ENCODE measurements around the gene RAB13. TPM values are rescaled to one million over a fixed set of nuclear protein-coding genes. Genes with fewer than 3 reads are reported as not detected.

RAB13 gene
- total RNA-seq, 2 experiments from 2014 or later: 0.28 to 0.30 TPM

DNA sequence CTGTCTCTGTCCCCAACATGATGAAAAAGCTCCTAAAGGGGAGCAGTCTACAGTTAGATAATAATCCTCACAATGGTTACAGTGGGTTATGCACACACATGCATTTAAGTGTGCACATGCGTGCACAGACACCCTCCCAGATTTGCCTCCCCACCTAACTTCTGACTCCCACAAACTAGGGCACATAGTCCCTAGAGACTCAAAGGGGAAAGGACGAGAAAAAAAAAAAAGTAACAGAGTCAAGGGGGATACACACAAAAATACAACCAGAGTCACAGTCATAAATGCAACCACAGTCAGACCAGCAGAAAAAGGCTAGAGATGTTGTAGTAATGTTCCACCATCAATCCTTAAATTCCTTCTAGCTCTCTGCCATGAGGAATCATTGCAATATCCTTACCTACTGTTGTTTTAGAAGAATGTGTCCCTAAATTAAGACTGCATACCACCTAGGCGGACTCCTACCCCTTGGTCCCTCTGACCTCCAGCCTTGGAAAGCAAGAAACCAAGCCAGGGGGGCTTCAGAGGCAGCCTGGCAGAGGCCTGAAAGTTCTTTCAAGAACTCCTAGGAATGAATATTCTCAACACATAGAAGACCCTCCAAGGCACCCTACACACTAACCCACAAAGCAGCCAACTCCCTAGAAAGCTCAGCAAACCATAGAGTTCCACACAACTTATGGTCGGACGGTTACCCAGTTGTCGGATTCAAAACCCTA lies 29.0 kb downstream of the RAB13 start:
- peaks cover 51% of the 10 kb centered on the region for H3K36me3 Mint-ChIP-seq (ENCODE audit: low read depth)
- peak overlapping the region; percentile 94 for H3K4me3 Mint-ChIP-seq
- Histone ChIP-seq H3K36me3 (ENCODE audit: insufficient read depth, low read length) (peaks cover 27% of the 10 kb centered on the region), H3K27me3 (ENCODE audit: control insufficient read depth in 1 of 2, insufficient read depth in 2 of 2, low read length in 2 of 2) (no peaks in the 10 kb centered on the region), H3K27ac (ENCODE audit: low read depth in 1 of 2, low read length in 2 of 2) (peak overlapping the region; percentile 89 to 91), H3K9me3 (ENCODE audit: control insufficient read depth in 1 of 2, insufficient read depth in 1 of 2, low read length in 2 of 2) (no peaks in the 10 kb centered on the region), H3K4me1 (ENCODE audit: insufficient read depth, low read length) (peaks cover 58% of the 10 kb centered on the region), H3K4me3 (ENCODE audit: low read length) (peak overlapping the region; percentile 75)
- intact Hi-C loops (cut with DNase I, micrococcal nuclease): loop anchor here in 1 of 2 experiments (5.0 kb wide), 1 partner anchor 35 kb away; the partner anchor contains the start of gene GATAD2B
- H3K27me3 Mint-ChIP-seq: no peaks in the 10 kb centered on the region
- peaks cover 58% of the 10 kb centered on the region for H3K4me1 Mint-ChIP-seq (ENCODE audit: low read depth)
- TF ChIP-seq CTCF (IDR thresholded peaks at IDR 0.05): no peak
- H3K27ac Mint-ChIP-seq: peak overlapping the region; percentile 89
- ChIA-PET POLR2A (interaction anchor here (0.6 to 5.0 kb wide), 10 partner anchors 8 to 174 kb away, joined by 3 to 85 read pairs (median 24); partner anchors contain the start of genes CREB3L4, DENND4B, GATAD2B and JTB), CTCF (interaction anchor here (0.6 to 3.9 kb wide), 4 partner anchors 10 to 148 kb away, joined by 4 to 31 read pairs (median 22); partner anchors contain the start of genes CREB3L4, DENND4B and RAB13)
- ATAC-seq (ENCODE audit: poor library complexity) (no peak), DNase-seq (no peak)
- H3K9me3 Mint-ChIP-seq: no peaks in the 10 kb centered on the region

GRCh38 chr1:153954826-153955225 lies 31.3 kb downstream of the RAB13 start:
- Mint-ChIP-seq H3K4me3 (peak overlapping the region; percentile 74), H3K9me3 (no peaks in the 10 kb centered on the region), H3K36me3 (ENCODE audit: low read depth) (peaks cover 67% of the 10 kb centered on the region), H3K4me1 (ENCODE audit: low read depth) (peaks cover 53% of the 10 kb centered on the region), H3K27ac (peak overlapping the region; percentile 89), H3K27me3 (no peaks in the 10 kb centered on the region)
- Histone ChIP-seq H3K4me3 (ENCODE audit: low read length) (no peak overlapping the region), H3K36me3 (ENCODE audit: insufficient read depth, low read length) (peaks cover 51% of the 10 kb centered on the region), H3K4me1 (ENCODE audit: insufficient read depth, low read length) (peaks cover 55% of the 10 kb centered on the region), H3K27me3 (ENCODE audit: control insufficient read depth in 1 of 2, insufficient read depth in 2 of 2, low read length in 2 of 2) (no peaks in the 10 kb centered on the region), H3K27ac (ENCODE audit: low read depth in 1 of 2, low read length in 2 of 2) (peak overlapping the region in 1 of 2 donors; percentile 14), H3K9me3 (ENCODE audit: control insufficient read depth in 1 of 2, insufficient read depth in 1 of 2, low read length in 2 of 2) (no peaks in the 10 kb centered on the region)
- TF ChIP-seq CTCF (IDR thresholded peaks at IDR 0.05): no peak
- CTCF ChIA-PET: interaction anchor here (1.7 kb wide), 1 partner anchor 8 kb away, joined by 4 read pairs; the partner anchor contains the start of gene DENND4B
- intact Hi-C loops (cut with DNase I, micrococcal nuclease): loop anchor here in 1 of 2 experiments (5.0 kb wide), 1 partner anchor 33 kb away; the partner anchor contains the start of gene GATAD2B
- ATAC-seq (ENCODE audit: poor library complexity): no peak
- POLR2A ChIA-PET: interaction anchor here (0.6 to 1.2 kb wide), 2 partner anchors 8 to 39 kb away, joined by 3 to 4 read pairs; partner anchors contain the start of gene SLC39A1
- DNase-seq: no peak

DNA sequence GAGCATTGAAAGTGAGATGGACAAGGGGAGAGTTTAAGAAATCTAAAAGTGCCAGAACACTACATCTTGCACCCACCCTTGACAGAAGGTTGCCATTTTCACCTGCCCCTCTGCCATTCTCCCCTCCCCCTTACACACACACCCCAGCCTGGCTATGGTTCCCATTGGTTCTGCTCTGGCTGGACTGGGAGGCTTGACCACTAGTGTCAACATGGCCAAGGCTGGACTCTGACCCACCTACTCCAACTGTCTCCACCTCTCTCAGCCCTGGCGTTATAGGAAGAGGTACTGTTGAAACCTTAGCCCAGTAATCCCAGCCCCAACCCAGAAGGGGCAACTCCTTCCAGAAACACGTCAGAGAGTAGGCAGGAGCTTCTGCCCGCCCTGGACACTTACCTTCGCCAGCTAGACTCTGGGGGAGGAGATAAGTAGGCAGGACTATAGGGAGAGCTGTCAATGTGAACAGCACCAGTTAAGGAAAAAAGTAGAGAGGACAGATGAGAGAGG lies 32.2 kb downstream of the RAB13 start:
- peaks cover 51% of the 10 kb centered on the region for H3K4me1 ChIP-seq (ENCODE audit: insufficient read depth, low read length)
- H3K4me3 ChIP-seq (ENCODE audit: low read length): no peak overlapping the region
- no peaks in the 10 kb centered on the region for H3K27me3 ChIP-seq (ENCODE audit: control insufficient read depth in 1 of 2, insufficient read depth in 2 of 2, low read length in 2 of 2)
- H3K4me3 Mint-ChIP-seq: peak overlapping the region; percentile 74
- peak overlapping the region; percentile 66 for H3K27ac Mint-ChIP-seq
- H3K9me3 ChIP-seq (ENCODE audit: control insufficient read depth in 1 of 2, insufficient read depth in 1 of 2, low read length in 2 of 2): no peaks in the 10 kb centered on the region
- no peak for DNase-seq
- no peaks in the 10 kb centered on the region for H3K9me3 Mint-ChIP-seq
- no peaks in the 10 kb centered on the region for H3K27me3 Mint-ChIP-seq
- intact Hi-C loops (cut with DNase I, micrococcal nuclease): no loop called here
- no peak for TF ChIP-seq CTCF (IDR thresholded peaks at IDR 0.05)
- H3K36me3 ChIP-seq (ENCODE audit: insufficient read depth, low read length): peaks cover 60% of the 10 kb centered on the region
- H3K4me1 Mint-ChIP-seq (ENCODE audit: low read depth): peaks cover 53% of the 10 kb centered on the region
- ChIA-PET CTCF (no interaction called here), POLR2A (interaction anchor here (1.2 to 1.5 kb wide), 4 partner anchors 12 to 40 kb away, joined by 3 to 8 read pairs (median 4); partner anchors contain the start of genes CREB3L4 and JTB)
- ATAC-seq (ENCODE audit: poor library complexity): no peak
- H3K27ac ChIP-seq (ENCODE audit: low read depth in 1 of 2, low read length in 2 of 2): peak overlapping the region in 1 of 2 donors; percentile 14
- H3K36me3 Mint-ChIP-seq (ENCODE audit: low read depth): peaks cover 72% of the 10 kb centered on the region

Measured in CD4-positive, alpha-beta T cell (primary cell).